Endothelial cell (in vitro differentiated cells): ENCODE results near the gene COMMD8. TPM values are rescaled to one million over a fixed set of nuclear protein-coding genes. Genes with fewer than 3 reads are reported as not detected.

ENCODE experiments used
- DNase-seq: peaks from one replicate; pipeline ENCODE4 v3.0.0; 2021; ENCODE audit warnings: low spot score
- H3K27ac Mint-ChIP-seq: one replicate; pipeline ENCODE4 v1.8.0; 2021; ENCODE audit warnings: mixed read lengths, inconsistent platforms; ENCODE audit not compliant: unreplicated experiment
- H3K27me3 Mint-ChIP-seq: one replicate; pipeline ENCODE4 v1.8.0; 2021; ENCODE audit warnings: mild to moderate bottlenecking, moderate library complexity, mixed read lengths, inconsistent platforms; ENCODE audit not compliant: unreplicated experiment
- H3K36me3 Mint-ChIP-seq: one replicate; pipeline ENCODE4 v1.8.0; 2021; ENCODE audit warnings: mild to moderate bottlenecking, low read depth, mixed read lengths, inconsistent platforms; ENCODE audit not compliant: unreplicated experiment
- H3K4me1 Mint-ChIP-seq: one replicate; pipeline ENCODE4 v1.8.0; 2021; ENCODE audit warnings: mild to moderate bottlenecking, mixed read lengths, inconsistent platforms; ENCODE audit not compliant: unreplicated experiment
- H3K4me3 Mint-ChIP-seq: one replicate; pipeline ENCODE4 v1.8.0; 2021; ENCODE audit warnings: mild to moderate bottlenecking, mixed read lengths, inconsistent platforms; ENCODE audit not compliant: unreplicated experiment
- H3K9me3 Mint-ChIP-seq: one replicate; pipeline ENCODE4 v1.8.0; 2021; ENCODE audit warnings: mixed read lengths, inconsistent platforms; ENCODE audit not compliant: unreplicated experiment
- CTCF ChIP-seq: fragments of 200-600 bp; sonication (generic); IDR thresholded peaks from one replicate; pipeline ENCODE4 v1.5.0; 2021; ENCODE audit warnings: antibody characterized with exemption; ENCODE audit not compliant: unreplicated experiment
- total RNA-seq: library from RNA; stranded (reverse); fragmentation: NEBNext Ultra II Directional; extraction: Animal tissue kit (Norgen Biotek cat#: 25700); gene quantifications from one replicate; pipeline ENCODE4 v1.2.1, GENCODE V29; 2021; ENCODE audit not compliant: unreplicated experiment

The COMMD8 gene
- total RNA-seq, 1 donor from 2014 or later: 8.5 TPM

- H3K27ac Mint-ChIP-seq: no peak overlapping the region
- DNase-seq: no peak
- TF ChIP-seq CTCF: no peak
- H3K4me3 Mint-ChIP-seq: no peak overlapping the region
- peaks cover 5% of the 10 kb centered on the region for H3K4me1 Mint-ChIP-seq
- no peaks in the 10 kb centered on the region for H3K9me3 Mint-ChIP-seq
- H3K36me3 Mint-ChIP-seq: no peaks in the 10 kb centered on the region
- H3K27me3 Mint-ChIP-seq: peaks cover 1% of the 10 kb centered on the region
Measured at GRCh38 chr4:47444031-47444430, 19.5 kb downstream of the COMMD8 start.

GRCh38 chr4:47442980-47443379 lies 20.5 kb downstream of the COMMD8 start:
- peaks cover 5% of the 10 kb centered on the region for H3K4me1 Mint-ChIP-seq
- H3K36me3 Mint-ChIP-seq: no peaks in the 10 kb centered on the region
- peaks cover 1% of the 10 kb centered on the region for H3K27me3 Mint-ChIP-seq
- no peak for DNase-seq
- H3K27ac Mint-ChIP-seq: no peak overlapping the region
- H3K4me3 Mint-ChIP-seq: no peak overlapping the region
- H3K9me3 Mint-ChIP-seq: no peaks in the 10 kb centered on the region
- no peak for TF ChIP-seq CTCF

- Mint-ChIP-seq H3K36me3 (no peaks in the 10 kb centered on the region), H3K9me3 (no peaks in the 10 kb centered on the region), H3K27ac (no peak overlapping the region), H3K27me3 (peaks cover 2% of the 10 kb centered on the region), H3K4me3 (no peak overlapping the region), H3K4me1 (no peaks in the 10 kb centered on the region)
- TF ChIP-seq CTCF: no peak
- no peak for DNase-seq
Measured at GRCh38 chr4:47434931-47435330, 28.6 kb downstream of the COMMD8 start.

- Mint-ChIP-seq H3K27me3 (peaks cover 2% of the 10 kb centered on the region), H3K4me3 (no peak overlapping the region), H3K4me1 (no peaks in the 10 kb centered on the region), H3K27ac (no peak overlapping the region), H3K9me3 (no peaks in the 10 kb centered on the region), H3K36me3 (no peaks in the 10 kb centered on the region)
- no peak for TF ChIP-seq CTCF
- DNase-seq: no peak
Measured at GRCh38 chr4:47432749-47433148, 30.8 kb downstream of the COMMD8 start.

- H3K9me3 Mint-ChIP-seq: no peaks in the 10 kb centered on the region
- H3K27ac Mint-ChIP-seq: no peak overlapping the region
- no peak for TF ChIP-seq CTCF
- no peaks in the 10 kb centered on the region for H3K36me3 Mint-ChIP-seq
- DNase-seq: no peak
- no peaks in the 10 kb centered on the region for H3K4me1 Mint-ChIP-seq
- H3K4me3 Mint-ChIP-seq: no peak overlapping the region
- H3K27me3 Mint-ChIP-seq: no peaks in the 10 kb centered on the region
Measured at GRCh38 chr4:47427935-47428334, 35.6 kb downstream of the COMMD8 start.
